ENCODE results near the gene CXCL3.

CXCL3 gene

DNA sequence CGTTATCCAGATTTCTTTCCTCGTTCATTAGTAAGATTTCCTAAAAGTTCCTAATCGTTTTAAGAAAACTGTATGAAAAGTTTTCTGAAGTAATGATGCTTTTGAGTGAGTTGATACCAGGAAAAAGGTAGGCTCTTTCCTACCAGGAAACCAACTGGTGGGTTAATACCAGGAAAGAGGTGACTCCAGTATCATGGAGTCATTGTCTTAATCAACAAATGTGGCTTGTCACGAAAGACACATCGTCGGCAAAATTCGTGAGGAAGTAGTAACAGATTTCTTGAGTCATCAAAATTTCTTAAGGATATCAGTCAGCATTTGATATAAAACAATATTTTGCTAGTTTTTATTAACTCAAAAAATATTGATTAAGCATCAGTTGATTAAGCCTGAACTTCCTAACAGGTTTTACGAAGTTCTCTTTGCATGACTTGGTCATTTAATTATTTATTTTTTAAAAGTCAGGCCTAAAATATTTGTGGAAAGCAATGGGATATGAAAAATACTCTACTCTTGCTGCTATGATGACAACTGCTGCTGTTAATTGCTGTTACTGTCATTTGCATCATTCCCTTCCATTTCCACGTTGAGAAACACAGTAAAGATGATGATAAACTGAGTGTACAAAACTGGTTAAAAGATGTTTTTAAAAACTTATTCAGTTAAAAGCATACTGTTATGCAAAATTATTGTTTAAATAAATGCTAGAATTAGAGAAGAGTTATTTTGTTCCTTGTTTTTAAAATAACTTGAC is 47.3 kb downstream of the CXCL3 start:
- DNase-seq (ENCODE audit: low spot score in 2 of 2): no peak
- no peaks in the 10 kb centered on the region for H3K27me3 ChIP-seq (ENCODE audit: low read depth)
- no peak overlapping the region for H3K4me3 ChIP-seq
- no peaks in the 10 kb centered on the region for H3K36me3 ChIP-seq (replicated peaks)
- H3K4me1 ChIP-seq: no peaks in the 10 kb centered on the region
- in situ Hi-C loops (cut with MboI; ENCODE audit: low sequenced_read_pairs): no loop called here
- no peaks in the 10 kb centered on the region for H3K9me3 ChIP-seq

DNA sequence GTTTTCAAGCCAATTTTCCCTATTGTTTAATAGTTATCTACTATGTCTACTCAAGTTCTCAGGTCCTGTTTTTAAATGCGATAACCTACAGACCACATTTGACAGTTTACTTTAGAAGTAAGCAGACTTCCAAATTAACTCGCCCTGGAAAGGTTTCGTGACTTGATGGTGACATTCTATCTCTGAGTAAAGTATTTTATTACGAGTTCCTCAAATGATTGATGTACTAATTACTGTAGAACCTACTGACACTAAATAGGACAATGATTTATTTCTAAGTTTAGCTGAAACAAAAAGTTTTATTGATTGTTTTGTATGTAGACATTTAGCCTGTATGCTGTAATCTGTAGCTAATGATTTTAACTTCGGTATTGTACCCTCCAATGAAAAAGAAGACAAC is 48.6 kb downstream of the CXCL3 start:
- Histone ChIP-seq H3K27me3 (ENCODE audit: low read depth) (no peaks in the 10 kb centered on the region), H3K36me3 (replicated peaks) (no peaks in the 10 kb centered on the region), H3K4me1 (peaks cover 3% of the 10 kb centered on the region; the same call in 1 of the 2 replicates), H3K4me3 (no peak overlapping the region), H3K9me3 (no peaks in the 10 kb centered on the region)
- in situ Hi-C loops (cut with MboI; ENCODE audit: low sequenced_read_pairs): no loop called here
- DNase-seq (ENCODE audit: low spot score in 2 of 2): no peak

DNA sequence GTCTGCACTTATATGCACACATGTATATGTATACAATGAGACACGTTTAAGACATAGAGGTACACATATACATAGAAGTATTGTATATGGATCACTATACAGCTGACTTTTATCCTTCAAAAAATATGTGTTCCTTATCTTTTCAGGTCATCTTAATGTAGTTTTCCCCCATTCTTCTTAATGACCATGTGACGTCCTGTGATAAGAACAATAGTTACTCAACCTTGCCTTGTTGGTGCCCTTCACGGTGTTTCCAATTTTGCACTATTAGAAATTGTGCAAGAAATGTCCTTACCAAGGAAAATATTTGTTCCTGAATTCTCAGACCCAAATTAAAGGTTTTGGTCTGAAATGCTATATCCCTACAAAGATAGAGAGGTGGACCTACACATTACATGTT is 49.5 kb downstream of the CXCL3 start:
- in situ Hi-C loops (cut with MboI; ENCODE audit: low sequenced_read_pairs): no loop called here
- H3K36me3 ChIP-seq (replicated peaks): no peaks in the 10 kb centered on the region
- H3K4me1 ChIP-seq: peaks cover 5% of the 10 kb centered on the region; the same call in 1 of the 2 replicates
- H3K9me3 ChIP-seq: no peaks in the 10 kb centered on the region
- DNase-seq (ENCODE audit: low spot score in 2 of 2): no peak
- H3K4me3 ChIP-seq: no peak overlapping the region
- H3K27me3 ChIP-seq (ENCODE audit: low read depth): no peaks in the 10 kb centered on the region

DNA sequence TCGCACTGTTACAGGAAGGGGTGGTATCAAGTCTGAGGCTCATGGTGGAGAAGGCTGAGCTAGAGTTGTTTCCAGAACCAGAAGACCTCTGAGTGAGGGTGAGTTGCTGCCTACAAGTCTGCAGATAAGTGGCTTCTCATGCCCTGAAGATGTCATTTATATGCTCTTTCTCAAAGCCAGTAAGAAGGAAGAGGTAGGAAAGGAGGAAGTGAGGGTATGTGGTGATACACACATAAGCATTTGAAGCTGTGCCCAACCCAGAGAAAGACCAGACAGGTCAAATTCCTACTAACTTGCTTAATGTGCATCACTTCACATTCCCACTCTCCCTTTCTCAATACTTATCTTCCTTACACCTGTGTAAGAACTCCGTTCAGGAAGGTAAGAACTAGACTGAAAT is 50.4 kb downstream of the CXCL3 start, which contains the start of gene PPBP:
PPBP (minus strand) TSS at position 130 of the 400 bp plus-strand sequence; CDS start at position 43, 87 bp downstream.
- in situ Hi-C loops (cut with MboI; ENCODE audit: low sequenced_read_pairs): no loop called here
- H3K36me3 ChIP-seq (replicated peaks): no peaks in the 10 kb centered on the region
- H3K27me3 ChIP-seq (ENCODE audit: low read depth): no peaks in the 10 kb centered on the region
- no peak within 1 kb of the TSS for H3K4me3 ChIP-seq
- H3K4me1 ChIP-seq: peaks cover 5% of the 10 kb centered on the region; the same call in 1 of the 2 replicates
- H3K9me3 ChIP-seq: no peaks in the 10 kb centered on the region
- DNase-seq (ENCODE audit: low spot score in 2 of 2): no peak

All from HAP-1 (cell line).